A673 (cell line): ENCODE data around the gene RGS17.

ENCODE experiments used
- EZH2 ChIP-seq: fragments of 200-600 bp; sonication (generic); IDR thresholded peaks from 2 replicates; pipeline ENCODE4 v1.6.1; 2017; ENCODE audit warnings: borderline replicate concordance, low read depth, mild to moderate bottlenecking, mixed read lengths, antibody characterized with exemption, low read length; ENCODE audit not compliant: poor library complexity, severe bottlenecking
- TF ChIP-seq, protein P1 (sequence below): fragments of 300-800, 200-600 bp; sonication (generic); conservative IDR thresholded peaks from 2 replicates; pipeline ENCODE4 v1.5.1; 2017; ENCODE audit warnings: low read depth, mild to moderate bottlenecking, antibody characterized with exemption, low read length, moderate library complexity, mixed read lengths

DNA sequence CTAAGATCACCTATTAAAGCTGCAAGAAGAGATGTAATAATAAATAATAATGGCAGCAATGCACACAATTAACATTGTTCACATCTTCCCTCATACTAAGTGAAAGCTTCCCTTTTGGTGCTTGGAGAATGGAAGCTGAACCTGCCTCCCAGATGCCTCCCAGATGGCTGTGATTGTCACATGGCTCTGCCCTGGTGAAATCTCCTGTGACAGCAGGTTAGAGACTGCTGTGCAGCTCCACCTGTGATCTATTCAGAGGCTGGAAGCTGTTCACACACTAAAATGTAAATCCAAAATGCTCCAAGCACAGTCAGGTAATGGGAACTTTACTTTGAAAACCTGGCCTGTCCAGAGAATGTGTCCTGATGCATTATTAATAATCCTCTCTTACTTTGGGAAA lies 41.7 kb upstream of the RGS17 start:
- TF ChIP-seq, protein P1, sequence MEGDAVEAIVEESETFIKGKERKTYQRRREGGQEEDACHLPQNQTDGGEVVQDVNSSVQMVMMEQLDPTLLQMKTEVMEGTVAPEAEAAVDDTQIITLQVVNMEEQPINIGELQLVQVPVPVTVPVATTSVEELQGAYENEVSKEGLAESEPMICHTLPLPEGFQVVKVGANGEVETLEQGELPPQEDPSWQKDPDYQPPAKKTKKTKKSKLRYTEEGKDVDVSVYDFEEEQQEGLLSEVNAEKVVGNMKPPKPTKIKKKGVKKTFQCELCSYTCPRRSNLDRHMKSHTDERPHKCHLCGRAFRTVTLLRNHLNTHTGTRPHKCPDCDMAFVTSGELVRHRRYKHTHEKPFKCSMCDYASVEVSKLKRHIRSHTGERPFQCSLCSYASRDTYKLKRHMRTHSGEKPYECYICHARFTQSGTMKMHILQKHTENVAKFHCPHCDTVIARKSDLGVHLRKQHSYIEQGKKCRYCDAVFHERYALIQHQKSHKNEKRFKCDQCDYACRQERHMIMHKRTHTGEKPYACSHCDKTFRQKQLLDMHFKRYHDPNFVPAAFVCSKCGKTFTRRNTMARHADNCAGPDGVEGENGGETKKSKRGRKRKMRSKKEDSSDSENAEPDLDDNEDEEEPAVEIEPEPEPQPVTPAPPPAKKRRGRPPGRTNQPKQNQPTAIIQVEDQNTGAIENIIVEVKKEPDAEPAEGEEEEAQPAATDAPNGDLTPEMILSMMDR = no peak
- no peak for TF ChIP-seq EZH2
